Neural progenitor cell (in vitro differentiated cells): Measurements from ENCODE around the gene LGALS14. TPM values are rescaled to one million over a fixed set of nuclear protein-coding genes. Genes with fewer than 3 reads are reported as not detected.
"Not testable (repeated sequence)": the region's sequence is repeated elsewhere in the genome, so short reads cannot be mapped to it uniquely, and the experiment has no call there.

Experiments used
- DNase-seq: peaks from one replicate; pipeline ENCODE4 v3.0.0-alpha.2; 2016; ENCODE audit warnings: low spot score
- H2AFZ ChIP-seq: fragments of 200-600 bp; sonication (generic); replicated peaks from 2 replicates; pipeline ENCODE4 v1.6.1; 2016; ENCODE audit warnings: antibody characterized with exemption
- H3F3A ChIP-seq: fragments of 200-600 bp; sonication (generic); 2 replicates; pipeline ENCODE4 v1.6.1; 2016; ENCODE audit warnings: antibody characterized with exemption, low read depth
- H3K27ac ChIP-seq: fragments of 200-600 bp; sonication (generic); 2 replicates; pipeline ENCODE4 v1.5.1; 2016; ENCODE audit warnings: mild to moderate bottlenecking
- H3K27me3 ChIP-seq: fragments of 200-600 bp; sonication (generic); 2 replicates; pipeline ENCODE4 v1.6.1; 2016; ENCODE audit warnings: mild to moderate bottlenecking, moderate library complexity
- H3K36me3 ChIP-seq: fragments of 200-600 bp; sonication (generic); 2 replicates; pipeline ENCODE4 v1.5.1; 2016
- H3K4me1 ChIP-seq: fragments of 200-600 bp; sonication (generic); 2 replicates; pipeline ENCODE4 v1.6.1; 2016; ENCODE audit warnings: mixed run types
- H3K4me2 ChIP-seq: fragments of 200-600 bp; sonication (generic); 2 replicates; pipeline ENCODE4 v1.6.1; 2016
- H3K4me3 ChIP-seq: fragments of 200-600 bp; sonication (generic); 2 replicates; pipeline ENCODE4 v1.5.1; 2016
- H3K79me2 ChIP-seq: fragments of 200-600 bp; sonication (generic); 2 replicates; pipeline ENCODE4 v1.6.1; 2016; ENCODE audit warnings: low read depth
- H3K9ac ChIP-seq: fragments of 200-600 bp; sonication (generic); 2 replicates; pipeline ENCODE4 v1.6.1; 2016
- H3K9me3 ChIP-seq: fragments of 200-600 bp; sonication (generic); 2 replicates; pipeline ENCODE4 v1.5.1; 2016; ENCODE audit warnings: low read depth
- H4K20me1 ChIP-seq: fragments of 200-600 bp; sonication (generic); 2 replicates; pipeline ENCODE4 v1.6.1; 2016; ENCODE audit warnings: low read depth
- H3K27ac Mint-ChIP-seq: 3 replicates; pipeline ENCODE4 v1.8.0; 2021; ENCODE audit warnings: mixed read lengths
- H3K27me3 Mint-ChIP-seq: 2 replicates; pipeline ENCODE4 v1.8.0; 2022; ENCODE audit warnings: low read depth, mild to moderate bottlenecking, inconsistent platforms, moderate library complexity, mixed read lengths; ENCODE audit not compliant: insufficient read depth
- H3K36me3 Mint-ChIP-seq: 3 replicates; pipeline ENCODE4 v1.8.0; 2021; ENCODE audit warnings: mixed read lengths
- H3K4me1 Mint-ChIP-seq: 3 replicates; pipeline ENCODE4 v1.8.0; 2021; ENCODE audit warnings: mixed read lengths
- H3K4me3 Mint-ChIP-seq: 3 replicates; pipeline ENCODE4 v1.8.0; 2021; ENCODE audit warnings: mild to moderate bottlenecking, moderate library complexity, mixed read lengths
- H3K9me3 Mint-ChIP-seq: 3 replicates; pipeline ENCODE4 v1.8.0; 2020; ENCODE audit warnings: mixed read lengths
- CTCF ChIP-seq: fragments of 200-600 bp; sonication (generic); IDR thresholded peaks from 2 replicates; pipeline ENCODE4 v1.5.1; 2017; ENCODE audit warnings: antibody characterized with exemption, mild to moderate bottlenecking
- EZH2 ChIP-seq: fragments of 200-600 bp; sonication (generic); IDR thresholded peaks from 2 replicates; pipeline ENCODE4 v1.6.1; 2017; ENCODE audit warnings: antibody characterized with exemption, mild to moderate bottlenecking, moderate library complexity
- EZH2phosphoT487 ChIP-seq: fragments of 200-600 bp; sonication (generic); IDR thresholded peaks from 2 replicates; pipeline ENCODE4 v1.6.1; 2017; ENCODE audit warnings: antibody characterized with exemption
- total RNA-seq: library from RNA; depleted of rRNA; stranded (reverse); fragments of >200 nt; gene quantifications from 2 replicates; pipeline ENCODE4 v1.2.3, GENCODE V29; 2015; ENCODE audit warnings: low replicate concordance

LGALS14 gene
- total RNA-seq, 1 donor from 2014 or later: not detected

DNA sequence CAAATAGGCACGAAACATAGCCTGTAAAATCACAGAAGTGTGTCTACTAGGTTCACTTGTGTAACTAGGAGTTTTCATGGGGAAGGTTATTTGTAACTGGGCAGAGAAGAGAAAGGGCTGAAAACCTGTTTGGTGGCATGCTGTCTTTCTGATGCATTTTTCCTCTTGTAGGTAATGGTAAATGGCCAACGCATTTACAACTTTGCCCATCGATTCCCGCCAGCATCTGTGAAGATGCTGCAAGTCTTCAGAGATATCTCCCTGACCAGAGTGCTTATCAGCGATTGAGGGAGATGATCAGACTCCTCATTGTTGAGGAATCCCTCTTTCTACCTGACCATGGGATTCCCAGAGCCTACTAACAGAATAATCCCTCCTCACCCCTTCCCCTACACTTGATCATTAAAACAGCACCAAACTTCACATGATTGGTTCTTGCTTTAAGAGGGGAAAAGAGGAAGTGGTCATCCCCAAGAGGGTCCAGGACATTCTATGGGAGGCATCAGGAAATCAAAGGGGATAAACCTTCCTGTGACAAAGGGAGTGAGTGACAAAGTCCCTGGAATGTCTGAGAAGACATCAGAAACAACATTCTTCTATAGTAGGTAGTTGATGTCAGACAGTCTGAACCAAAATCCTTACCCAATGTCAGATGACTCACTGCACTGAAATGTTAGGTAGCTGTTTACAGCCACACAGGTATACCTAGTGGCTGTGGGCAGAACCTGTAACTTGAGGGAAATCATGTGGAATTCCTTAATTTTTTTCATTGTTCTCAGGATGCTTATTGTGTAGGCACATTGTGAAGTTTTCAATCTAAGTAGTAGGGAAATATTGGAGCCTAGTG, 5.0 kb downstream of the LGALS14 start:
- no peaks in the 10 kb centered on the region for H3K9me3 ChIP-seq
- H3K4me1 Mint-ChIP-seq: no peaks in the 10 kb centered on the region
- H3K9ac ChIP-seq: no peak overlapping the region
- H2AFZ ChIP-seq: no peak overlapping the region
- no peak overlapping the region for H3K27ac Mint-ChIP-seq
- no peak for DNase-seq
- peaks cover 11% of the 10 kb centered on the region for H3K27me3 Mint-ChIP-seq
- no peaks in the 10 kb centered on the region for H3K27me3 ChIP-seq
- no peaks in the 10 kb centered on the region for H3K36me3 ChIP-seq
- no peak overlapping the region for H3K27ac ChIP-seq
- no peaks in the 10 kb centered on the region for H3K4me1 ChIP-seq
- no peak overlapping the region for H3K4me2 ChIP-seq
- no peak overlapping the region for H3K4me3 Mint-ChIP-seq
- no peaks in the 10 kb centered on the region for H3K36me3 Mint-ChIP-seq
- H4K20me1 ChIP-seq: no peaks in the 10 kb centered on the region
- H3K4me3 ChIP-seq: no peak overlapping the region
- H3K9me3 Mint-ChIP-seq: no peaks in the 10 kb centered on the region
- no peaks in the 10 kb centered on the region for H3K79me2 ChIP-seq
- no peaks in the 10 kb centered on the region for H3F3A ChIP-seq
- TF ChIP-seq EZH2 (no peak), EZH2phosphoT487 (no peak), CTCF (no peak)

- peaks cover 6% of the 10 kb centered on the region for H3K27me3 Mint-ChIP-seq
- H3K27me3 ChIP-seq: no peaks in the 10 kb centered on the region
- H3K9me3 ChIP-seq: no peaks in the 10 kb centered on the region
- no peaks in the 10 kb centered on the region for H3K36me3 ChIP-seq
- H3K9me3 Mint-ChIP-seq: peaks cover 3% of the 10 kb centered on the region
- no peak overlapping the region for H2AFZ ChIP-seq
- H3K79me2 ChIP-seq: no peaks in the 10 kb centered on the region
- no peaks in the 10 kb centered on the region for H3K36me3 Mint-ChIP-seq
- H3K9ac ChIP-seq: no peak overlapping the region
- no peak overlapping the region for H3K27ac ChIP-seq
- H3K4me1 ChIP-seq: no peaks in the 10 kb centered on the region
- H3K27ac Mint-ChIP-seq: no peak overlapping the region
- H3K4me3 ChIP-seq: no peak overlapping the region
- no peak for DNase-seq
- H4K20me1 ChIP-seq: no peaks in the 10 kb centered on the region
- no peaks in the 10 kb centered on the region for H3K4me1 Mint-ChIP-seq
- H3F3A ChIP-seq: no peaks in the 10 kb centered on the region
- no peak overlapping the region for H3K4me2 ChIP-seq
- no peak overlapping the region for H3K4me3 Mint-ChIP-seq
- TF ChIP-seq EZH2phosphoT487: no peak
- TF ChIP-seq EZH2: no peak
- no peak for TF ChIP-seq CTCF
These were observed 6.1 kb downstream of the LGALS14 start for GRCh38 chr19:39710333-39710890.

GRCh38 chr19:39720144-39720543, 15.9 kb downstream of the LGALS14 start:
- H3K4me3 Mint-ChIP-seq, H3K79me2 ChIP-seq, H2AFZ ChIP-seq, H3K36me3 ChIP-seq, H3K4me1 ChIP-seq, H3K9me3 ChIP-seq, H3K27ac ChIP-seq, H3K27ac Mint-ChIP-seq, H3K9me3 Mint-ChIP-seq, H3K4me3 ChIP-seq, H3K4me2 ChIP-seq, H3F3A ChIP-seq, H3K4me1 Mint-ChIP-seq, H3K9ac ChIP-seq, DNase-seq, H3K36me3 Mint-ChIP-seq, H4K20me1 ChIP-seq: not testable (repeated sequence)
- H3K27me3 ChIP-seq: peaks cover 14% of the 10 kb centered on the region
- peaks cover 12% of the 10 kb centered on the region for H3K27me3 Mint-ChIP-seq

- Histone ChIP-seq H3K79me2 (no peaks in the 10 kb centered on the region), H3K27ac (no peak overlapping the region), H3K4me2 (no peak overlapping the region), H3K9me3 (no peaks in the 10 kb centered on the region), H3K4me3 (no peak overlapping the region), H3K4me1 (no peaks in the 10 kb centered on the region), H4K20me1 (no peaks in the 10 kb centered on the region), H3K9ac (no peak overlapping the region), H3K27me3 (peaks cover 14% of the 10 kb centered on the region), H3K36me3 (no peaks in the 10 kb centered on the region), H2AFZ (no peak overlapping the region), H3F3A (no peaks in the 10 kb centered on the region)
- no peak for DNase-seq
- no peaks in the 10 kb centered on the region for H3K4me1 Mint-ChIP-seq
- no peak overlapping the region for H3K27ac Mint-ChIP-seq
- no peaks in the 10 kb centered on the region for H3K9me3 Mint-ChIP-seq
- no peak overlapping the region for H3K4me3 Mint-ChIP-seq
- H3K36me3 Mint-ChIP-seq: no peaks in the 10 kb centered on the region
- H3K27me3 Mint-ChIP-seq: peaks cover 5% of the 10 kb centered on the region
- TF ChIP-seq EZH2phosphoT487: no peak
- no peak for TF ChIP-seq CTCF
- no peak for TF ChIP-seq EZH2
These were observed 21.7 kb downstream of the LGALS14 start for GRCh38 chr19:39725995-39726394.
